Activated CD4-positive, alpha-beta T cell treated with anti-CD3 and anti-CD28 coated beads for 4 hours (primary cell): ENCODE data around the gene PEG3.

Experiments used
- DNase-seq, 2 donors: peaks; one replicate each; pipeline ENCODE4 v3.0.0-alpha.2; 2020

The PEG3 gene

GRCh38 chr19:56806639-56807038 is 33.9 kb downstream of the PEG3 start:
- no peak for DNase-seq
